ENCODE results near the gene ANAPC2.

DNA sequence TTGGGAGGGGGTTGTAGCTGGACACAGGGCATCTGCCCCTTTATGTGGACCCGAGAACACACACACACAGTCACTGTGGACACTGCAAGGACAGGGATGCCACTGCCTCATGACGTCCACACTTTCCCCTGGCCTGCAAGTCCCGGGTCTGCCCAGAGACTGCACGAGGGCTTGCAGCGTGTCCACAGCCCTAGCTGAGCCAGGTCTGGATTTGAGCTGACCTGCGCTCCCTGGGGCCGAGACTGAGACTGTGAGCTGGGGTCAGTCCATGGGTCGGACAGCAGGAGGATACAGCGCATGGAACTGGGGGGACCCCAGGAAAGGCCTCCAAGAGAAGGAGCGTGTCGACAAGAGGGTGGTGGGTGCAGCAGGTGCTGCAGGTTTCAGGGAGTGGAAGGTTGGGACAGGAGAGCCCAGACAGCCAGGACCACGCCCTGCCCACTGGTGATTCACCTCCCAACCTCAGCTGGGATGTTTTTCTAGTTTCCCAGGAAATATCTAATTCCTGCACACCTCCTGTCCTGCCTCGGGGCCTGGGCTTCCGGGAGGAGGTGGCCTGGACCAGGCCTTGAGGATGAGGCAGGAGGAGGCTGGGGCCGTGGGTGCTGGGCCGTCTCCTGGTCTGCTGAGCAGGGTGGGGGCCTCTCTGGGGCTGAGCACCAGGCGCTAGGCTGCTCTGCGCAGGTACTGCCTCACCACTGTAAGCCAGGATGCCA lies 38.1 kb upstream of the ANAPC2 start:
- TF ChIP-seq, protein P1, sequence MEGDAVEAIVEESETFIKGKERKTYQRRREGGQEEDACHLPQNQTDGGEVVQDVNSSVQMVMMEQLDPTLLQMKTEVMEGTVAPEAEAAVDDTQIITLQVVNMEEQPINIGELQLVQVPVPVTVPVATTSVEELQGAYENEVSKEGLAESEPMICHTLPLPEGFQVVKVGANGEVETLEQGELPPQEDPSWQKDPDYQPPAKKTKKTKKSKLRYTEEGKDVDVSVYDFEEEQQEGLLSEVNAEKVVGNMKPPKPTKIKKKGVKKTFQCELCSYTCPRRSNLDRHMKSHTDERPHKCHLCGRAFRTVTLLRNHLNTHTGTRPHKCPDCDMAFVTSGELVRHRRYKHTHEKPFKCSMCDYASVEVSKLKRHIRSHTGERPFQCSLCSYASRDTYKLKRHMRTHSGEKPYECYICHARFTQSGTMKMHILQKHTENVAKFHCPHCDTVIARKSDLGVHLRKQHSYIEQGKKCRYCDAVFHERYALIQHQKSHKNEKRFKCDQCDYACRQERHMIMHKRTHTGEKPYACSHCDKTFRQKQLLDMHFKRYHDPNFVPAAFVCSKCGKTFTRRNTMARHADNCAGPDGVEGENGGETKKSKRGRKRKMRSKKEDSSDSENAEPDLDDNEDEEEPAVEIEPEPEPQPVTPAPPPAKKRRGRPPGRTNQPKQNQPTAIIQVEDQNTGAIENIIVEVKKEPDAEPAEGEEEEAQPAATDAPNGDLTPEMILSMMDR (IDR thresholded peaks at IDR 0.05; ENCODE audit: insufficient read depth, low read depth, low read length) = no peak
- no peak for TF ChIP-seq EZH2 (IDR thresholded peaks at IDR 0.05; ENCODE audit: insufficient read depth, low read length)

Data from astrocyte (in vitro differentiated cells and primary cell).